Measurements from ENCODE around the gene METRNL.
A peak's percentile ranks its signal among the peaks of the same experiment; 100 is the strongest.

METRNL gene

GRCh38 chr17:83055911-83056582, 23.4 kb upstream of the METRNL start:
- no peak overlapping the region for H3K4me3 ChIP-seq
- H3K27me3 ChIP-seq (ENCODE audit: low read depth), result no peaks in the 10 kb centered on the region; the same call in 1 of the 2 replicates
- H3K36me3 ChIP-seq (replicated peaks), result no peaks in the 10 kb centered on the region
- H3K4me1 ChIP-seq, result peaks cover 3% of the 10 kb centered on the region
- DNase-seq (ENCODE audit: low spot score in 2 of 2), result no peak
- no peaks in the 10 kb centered on the region for H3K9me3 ChIP-seq
- in situ Hi-C loops (cut with MboI; ENCODE audit: low sequenced_read_pairs), result no loop called here

GRCh38 chr17:83056583-83057396, 22.6 kb upstream of the METRNL start:
- Histone ChIP-seq H3K4me1 (peaks cover 3% of the 10 kb centered on the region), H3K27me3 (ENCODE audit: low read depth) (no peaks in the 10 kb centered on the region; the same call in 1 of the 2 replicates), H3K4me3 (no peak overlapping the region), H3K36me3 (replicated peaks) (no peaks in the 10 kb centered on the region), H3K9me3 (no peaks in the 10 kb centered on the region)
- DNase-seq (ENCODE audit: low spot score in 2 of 2), result peak in 1 of 2 experiments; percentile 6
- in situ Hi-C loops (cut with MboI; ENCODE audit: low sequenced_read_pairs), result no loop called here

- in situ Hi-C loops (cut with MboI; ENCODE audit: low sequenced_read_pairs), result no loop called here
- Histone ChIP-seq H3K9me3 (no peaks in the 10 kb centered on the region), H3K27me3 (ENCODE audit: low read depth) (no peaks in the 10 kb centered on the region; the same call in 1 of the 2 replicates), H3K36me3 (replicated peaks) (no peaks in the 10 kb centered on the region), H3K4me3 (no peak overlapping the region), H3K4me1 (no peaks in the 10 kb centered on the region; the same call in 1 of the 2 replicates)
- no peak for DNase-seq (ENCODE audit: low spot score in 2 of 2)
Observed at GRCh38 chr17:83057397-83057761, 22.0 kb upstream of the METRNL start.

GRCh38 chr17:83057793-83058265, 21.6 kb upstream of the METRNL start:
- in situ Hi-C loops (cut with MboI; ENCODE audit: low sequenced_read_pairs), result no loop called here
- peak in 1 of 2 experiments; percentile 5 for DNase-seq (ENCODE audit: low spot score in 2 of 2)
- H3K27me3 ChIP-seq (ENCODE audit: low read depth), result no peaks in the 10 kb centered on the region; the same call in 1 of the 2 replicates
- H3K4me3 ChIP-seq, result no peak overlapping the region
- H3K4me1 ChIP-seq, result no peaks in the 10 kb centered on the region; the same call in 1 of the 2 replicates
- H3K36me3 ChIP-seq (replicated peaks), result no peaks in the 10 kb centered on the region
- no peaks in the 10 kb centered on the region for H3K9me3 ChIP-seq

- no peaks in the 10 kb centered on the region for H3K4me1 ChIP-seq
- in situ Hi-C loops (cut with MboI; ENCODE audit: low sequenced_read_pairs), result no loop called here
Observed at GRCh38 chr17:83058266-83058798, 21.1 kb upstream of the METRNL start.

GRCh38 chr17:83061586-83061985, 17.8 kb upstream of the METRNL start:
- H3K9me3 ChIP-seq, result no peaks in the 10 kb centered on the region
- no peaks in the 10 kb centered on the region; the same call in 1 of the 2 replicates for H3K27me3 ChIP-seq (ENCODE audit: low read depth)
- H3K4me1 ChIP-seq, result no peaks in the 10 kb centered on the region
- H3K4me3 ChIP-seq, result no peak overlapping the region
- H3K36me3 ChIP-seq (replicated peaks), result no peaks in the 10 kb centered on the region
- no peak for DNase-seq (ENCODE audit: low spot score in 2 of 2)
- in situ Hi-C loops (cut with MboI; ENCODE audit: low sequenced_read_pairs), result no loop called here

More at GRCh38 chr17:83058266-83058798, 21.1 kb upstream of the METRNL start:
- Histone ChIP-seq H3K27me3 (ENCODE audit: low read depth) (no peaks in the 10 kb centered on the region; the same call in 1 of the 2 replicates), H3K4me3 (no peak overlapping the region), H3K9me3 (no peaks in the 10 kb centered on the region), H3K36me3 (replicated peaks) (no peaks in the 10 kb centered on the region)
- peak in 1 of 2 experiments; percentile 6 for DNase-seq (ENCODE audit: low spot score in 2 of 2)

- in situ Hi-C loops (cut with MboI; ENCODE audit: low sequenced_read_pairs), result no loop called here
- no peaks in the 10 kb centered on the region for H3K9me3 ChIP-seq
- no peaks in the 10 kb centered on the region for H3K4me1 ChIP-seq
- H3K36me3 ChIP-seq (replicated peaks), result no peaks in the 10 kb centered on the region
- DNase-seq (ENCODE audit: low spot score in 2 of 2), result no peak
- no peak overlapping the region for H3K4me3 ChIP-seq
- no peaks in the 10 kb centered on the region; the same call in 1 of the 2 replicates for H3K27me3 ChIP-seq (ENCODE audit: low read depth)
Observed at GRCh38 chr17:83062011-83062817, 17.2 kb upstream of the METRNL start.

GRCh38 chr17:83062818-83063671, 16.4 kb upstream of the METRNL start:
- Histone ChIP-seq H3K4me1 (no peaks in the 10 kb centered on the region), H3K4me3 (no peak overlapping the region), H3K9me3 (no peaks in the 10 kb centered on the region), H3K27me3 (ENCODE audit: low read depth) (no peaks in the 10 kb centered on the region; the same call in 1 of the 2 replicates), H3K36me3 (replicated peaks) (no peaks in the 10 kb centered on the region)
- in situ Hi-C loops (cut with MboI; ENCODE audit: low sequenced_read_pairs), result no loop called here
- peak in 1 of 2 experiments; percentile 6 for DNase-seq (ENCODE audit: low spot score in 2 of 2)

GRCh38 chr17:83064021-83064731, 15.2 kb upstream of the METRNL start:
- Histone ChIP-seq H3K4me1 (no peaks in the 10 kb centered on the region), H3K36me3 (replicated peaks) (no peaks in the 10 kb centered on the region), H3K9me3 (no peaks in the 10 kb centered on the region), H3K27me3 (ENCODE audit: low read depth) (no peaks in the 10 kb centered on the region; the same call in 1 of the 2 replicates), H3K4me3 (no peak overlapping the region)
- DNase-seq (ENCODE audit: low spot score in 2 of 2), result peak in 1 of 2 experiments; percentile 6
- in situ Hi-C loops (cut with MboI; ENCODE audit: low sequenced_read_pairs), result no loop called here

- no peak overlapping the region for H3K4me3 ChIP-seq
- no peaks in the 10 kb centered on the region for H3K36me3 ChIP-seq (replicated peaks)
- no peaks in the 10 kb centered on the region; the same call in 1 of the 2 replicates for H3K27me3 ChIP-seq (ENCODE audit: low read depth)
- no peaks in the 10 kb centered on the region for H3K9me3 ChIP-seq
- in situ Hi-C loops (cut with MboI; ENCODE audit: low sequenced_read_pairs), result no loop called here
- peak in 1 of 2 experiments; percentile 6 for DNase-seq (ENCODE audit: low spot score in 2 of 2)
- H3K4me1 ChIP-seq, result no peaks in the 10 kb centered on the region
Observed at GRCh38 chr17:83064732-83065659, 14.4 kb upstream of the METRNL start.
